Endodermal cell (in vitro differentiated cells): ENCODE data around the gene KRT16. TPM values are rescaled to one million over a fixed set of nuclear protein-coding genes. Genes with fewer than 3 reads are reported as not detected.
A peak's percentile ranks its signal among the peaks of the same experiment; 100 is the strongest.
"Not testable (repeated sequence)": the region's sequence is repeated elsewhere in the genome, so short reads cannot be mapped to it uniquely, and the experiment has no call there.

Source experiments
- DNase-seq: peaks from one replicate; pipeline ENCODE4 v3.0.0-alpha.2; 2017
- H3K27ac ChIP-seq: 2 replicates; pipeline ENCODE4 v1.5.1; 2013; ENCODE audit warnings: mild to moderate bottlenecking, low read depth, low read length, moderate library complexity
- H3K27me3 ChIP-seq: 2 replicates; pipeline ENCODE4 v1.6.1; 2013; ENCODE audit warnings: mild to moderate bottlenecking, low read length, moderate library complexity; ENCODE audit not compliant: insufficient read depth, control insufficient read depth, poor library complexity, severe bottlenecking
- H3K36me3 ChIP-seq: 2 replicates; pipeline ENCODE4 v1.7.0; 2013; ENCODE audit warnings: mild to moderate bottlenecking, low read length, moderate library complexity; ENCODE audit not compliant: control insufficient read depth, insufficient read depth
- H3K4me1 ChIP-seq: one replicate; pipeline ENCODE4 v1.7.0; 2013; ENCODE audit warnings: low read length; ENCODE audit not compliant: control insufficient read depth, insufficient read depth
- H3K4me3 ChIP-seq: 2 replicates; pipeline ENCODE4 v1.5.1; 2013; ENCODE audit warnings: mild to moderate bottlenecking, low read length, moderate library complexity
- H3K9ac ChIP-seq: 2 replicates; pipeline ENCODE4 v1.6.1; 2013; ENCODE audit warnings: mild to moderate bottlenecking, low read length, moderate library complexity; ENCODE audit not compliant: poor library complexity, severe bottlenecking; ENCODE audit errors: extremely low read depth
- H3K9me3 ChIP-seq: 2 replicates; pipeline ENCODE4 v1.6.1; 2013; ENCODE audit warnings: mild to moderate bottlenecking, low read length, moderate library complexity; ENCODE audit not compliant: control insufficient read depth
- H3K27ac Mint-ChIP-seq: 2 replicates; pipeline ENCODE4 v1.8.0; 2020; ENCODE audit warnings: mixed read lengths
- H3K27me3 Mint-ChIP-seq: 2 replicates; pipeline ENCODE4 v1.8.0; 2021; ENCODE audit warnings: mild to moderate bottlenecking, mixed read lengths; ENCODE audit not compliant: insufficient read depth
- H3K36me3 Mint-ChIP-seq: 2 replicates; pipeline ENCODE4 v1.8.0; 2020; ENCODE audit warnings: low read depth, mixed read lengths
- H3K4me1 Mint-ChIP-seq: 2 replicates; pipeline ENCODE4 v1.8.0; 2020; ENCODE audit warnings: mixed read lengths
- H3K4me3 Mint-ChIP-seq: 2 replicates; pipeline ENCODE4 v1.8.0; 2020; ENCODE audit warnings: mild to moderate bottlenecking, moderate library complexity, mixed read lengths
- H3K9me3 Mint-ChIP-seq: 2 replicates; pipeline ENCODE4 v1.8.0; 2020; ENCODE audit warnings: mild to moderate bottlenecking, mixed read lengths
- CTCF ChIP-seq: fragments of 200-600 bp; sonication (generic); conservative IDR thresholded peaks from 2 replicates; pipeline ENCODE4 v1.5.0; 2021; ENCODE audit warnings: antibody characterized with exemption, mild to moderate bottlenecking
- WGBS, 2 experiments: methylation state at CpG; one replicate each; pipeline versions ENCODE4 v1.1.5 to v1.1.7; 2013; ENCODE audit warnings: missing lambda C conversion rate in 2 of 2, mixed read lengths in 1 of 2; ENCODE audit not compliant: insufficient coverage in 1 of 2, insufficient read length in 1 of 2; 5-methylcytosine and 5-hydroxymethylcytosine counted together
- total RNA-seq, 2 donors: library from RNA; stranded (reverse); fragmentation: NEBNext Ultra II Directional in 1 of 2; extraction: Animal tissue kit (Norgen Biotek cat#: 25700) in 1 of 2; gene quantifications; 2 replicates in 1 of 2; 3 replicates in 1 of 2; pipeline ENCODE4 v1.2.1, GENCODE V29; 2021

KRT16 gene
- total RNA-seq, 2 donors from 2014 or later: not detected

GRCh38 chr17:41625602-41626001, 13.0 kb upstream of the KRT16 start:
- no peaks in the 10 kb centered on the region for H3K36me3 ChIP-seq
- DNase-seq: peak; percentile 52
- no peak overlapping the region for H3K4me3 ChIP-seq
- no peaks in the 10 kb centered on the region for H3K27me3 ChIP-seq
- Mint-ChIP-seq H3K27me3 (peaks cover 3% of the 10 kb centered on the region), H3K9me3 (no peaks in the 10 kb centered on the region), H3K4me3 (no peak overlapping the region), H3K4me1 (no peaks in the 10 kb centered on the region), H3K36me3 (no peaks in the 10 kb centered on the region), H3K27ac (no peak overlapping the region)
- no peak for TF ChIP-seq CTCF
- H3K27ac ChIP-seq: no peak overlapping the region
- H3K9ac ChIP-seq: no peak overlapping the region
- 89 to 92% methylated on average over 3 to 16 of the region's 16 CpGs for WGBS, 2 experiments
- H3K9me3 ChIP-seq: no peaks in the 10 kb centered on the region
- H3K4me1 ChIP-seq: no peaks in the 10 kb centered on the region

- Mint-ChIP-seq H3K9me3 (no peaks in the 10 kb centered on the region), H3K36me3 (no peaks in the 10 kb centered on the region), H3K27me3 (peaks cover 3% of the 10 kb centered on the region), H3K4me1 (no peaks in the 10 kb centered on the region), H3K4me3 (no peak within 1 kb of the TSS), H3K27ac (no peak within 1 kb of the TSS)
- no peak within 1 kb of the TSS for H3K27ac ChIP-seq
- peak; percentile 69 for DNase-seq
- no peaks in the 10 kb centered on the region for H3K9me3 ChIP-seq
- 80 to 91% methylated on average over 1 to 31 of the region's 33 CpGs for WGBS, 2 experiments
- no peak within 1 kb of the TSS for H3K4me3 ChIP-seq
- TF ChIP-seq CTCF: peak; percentile 12
- no peaks in the 10 kb centered on the region for H3K4me1 ChIP-seq
- no peaks in the 10 kb centered on the region for H3K36me3 ChIP-seq
- H3K9ac ChIP-seq: no peak within 1 kb of the TSS
- no peaks in the 10 kb centered on the region for H3K27me3 ChIP-seq
Measured at GRCh38 chr17:41624208-41625101, 11.9 kb upstream of the KRT16 start, which contains the start of gene KRT17. Gene KRT17 (minus strand): TSS chr17:41624575. CDS start chr17:41624509, 66 bp downstream.

GRCh38 chr17:41623184-41623861, 10.8 kb upstream of the KRT16 start:
- not testable (repeated sequence) for H3K9ac ChIP-seq, H3K27ac Mint-ChIP-seq, H3K4me1 Mint-ChIP-seq

GRCh38 chr17:41622340-41623183, 10.0 kb upstream of the KRT16 start:
- not testable (repeated sequence) for H3K9me3 ChIP-seq, H3K27ac Mint-ChIP-seq, H3K36me3 Mint-ChIP-seq, H3K27me3 Mint-ChIP-seq, H3K4me1 ChIP-seq, H3K9me3 Mint-ChIP-seq, H3K4me1 Mint-ChIP-seq, H3K27ac ChIP-seq, H3K36me3 ChIP-seq, H3K27me3 ChIP-seq, H3K4me3 ChIP-seq, H3K4me3 Mint-ChIP-seq, H3K9ac ChIP-seq
- peak; percentile 42 for DNase-seq
- 89 to 90% methylated on average over 7 to 17 of the region's 19 CpGs for WGBS, 2 experiments

More at GRCh38 chr17:41623184-41623861, 10.8 kb upstream of the KRT16 start:
- not testable (repeated sequence) for H3K9me3 ChIP-seq, H3K36me3 Mint-ChIP-seq, H3K4me3 Mint-ChIP-seq, H3K9me3 Mint-ChIP-seq, H3K4me1 ChIP-seq, H3K27ac ChIP-seq, H3K27me3 Mint-ChIP-seq, H3K27me3 ChIP-seq, H3K36me3 ChIP-seq, H3K4me3 ChIP-seq
- WGBS, 2 experiments: 81 to 100% methylated on average over 1 to 10 of the region's 10 CpGs
- peak; percentile 74 for DNase-seq
